Thoracic aorta (tissue), 2 donors: ENCODE data around the gene SMIM24. TPM values are rescaled to one million over a fixed set of nuclear protein-coding genes. Genes with fewer than 3 reads are reported as not detected.

Experiments
- ATAC-seq: fragments of 150-250 bp; one replicate; pipeline ENCODE4 v1.8.0; 2017; ENCODE audit warnings: low read depth; ENCODE audit not compliant: insufficient number of reproducible peaks, low FRiP score
- DNase-seq: peaks from one replicate; pipeline ENCODE4 v3.0.0-alpha.2; 2020; ENCODE audit warnings: low spot score
- H3K27ac ChIP-seq, 2 donors: fragments of 200-600 bp; sonication (generic); 1 replicate in 1 of 2; 2 replicates in 1 of 2; pipeline ENCODE4 v1.5.1; 2016; ENCODE audit warnings: mild to moderate bottlenecking in 2 of 2, moderate library complexity in 2 of 2
- H3K27me3 ChIP-seq: fragments of 200-600 bp; sonication (generic); replicated peaks from 2 replicates; pipeline ENCODE4 v1.6.0; 2016; ENCODE audit warnings: mild to moderate bottlenecking; ENCODE audit not compliant: insufficient read depth
- H3K36me3 ChIP-seq: fragments of 200-600 bp; sonication (generic); one replicate; pipeline ENCODE4 v1.5.1; 2016
- H3K4me1 ChIP-seq, 2 donors: fragments of 200-600 bp; sonication (generic); 1 replicate in 1 of 2; 2 replicates in 1 of 2; pipeline versions ENCODE4 v1.5.1 to v1.6.0; 2016; ENCODE audit warnings: low read depth in 2 of 2, mild to moderate bottlenecking in 1 of 2; ENCODE audit not compliant: control insufficient read depth in 1 of 2
- H3K4me3 ChIP-seq: fragments of 200-600 bp; sonication (generic); 2 replicates; pipeline ENCODE4 v1.5.1; 2016; ENCODE audit warnings: mild to moderate bottlenecking
- H3K9me3 ChIP-seq: fragments of 200-600 bp; sonication (generic); 2 replicates; pipeline ENCODE4 v1.5.1; 2016
- CTCF ChIP-seq: fragments of 200-600 bp; sonication (generic); IDR thresholded peaks from one replicate; pipeline ENCODE4 v1.5.1; 2019; ENCODE audit warnings: antibody characterized with exemption
- total RNA-seq, 2 donors: library from RNA; depleted of rRNA; stranded (reverse); fragments of >200 nt; gene quantifications; one replicate each; pipeline versions ENCODE4 v1.1.0 to v1.2.3, GENCODE V29; 2016

Gene SMIM24
- total RNA-seq, 2 donors from 2014 or later, result not detected

- H3K4me1 ChIP-seq, result peaks cover 0 to 8% of the 10 kb centered on the region in 2 donors
- no peak overlapping the region for H3K27ac ChIP-seq
- no peak for TF ChIP-seq CTCF
- no peak overlapping the region for H3K4me3 ChIP-seq
- DNase-seq (no peak), ATAC-seq (no peak)
- H3K36me3 ChIP-seq, result peaks cover 16% of the 10 kb centered on the region
- H3K9me3 ChIP-seq, result no peaks in the 10 kb centered on the region
- no peaks in the 10 kb centered on the region for H3K27me3 ChIP-seq
These were observed 38.3 kb upstream of the SMIM24 start for GRCh38 chr19:3518659-3519058.

GRCh38 chr19:3518255-3518654 lies 37.9 kb upstream of the SMIM24 start:
- Histone ChIP-seq H3K4me1 (peaks cover 0 to 8% of the 10 kb centered on the region in 2 donors), H3K4me3 (no peak overlapping the region), H3K27me3 (no peaks in the 10 kb centered on the region), H3K36me3 (peaks cover 12% of the 10 kb centered on the region), H3K27ac (no peak overlapping the region), H3K9me3 (no peaks in the 10 kb centered on the region)
- ATAC-seq (no peak), DNase-seq (no peak)
- TF ChIP-seq CTCF, result no peak

GRCh38 chr19:3517638-3518037 lies 37.3 kb upstream of the SMIM24 start:
- Histone ChIP-seq H3K9me3 (no peaks in the 10 kb centered on the region), H3K4me3 (no peak overlapping the region), H3K27ac (no peak overlapping the region), H3K4me1 (peaks cover 0 to 10% of the 10 kb centered on the region in 2 donors), H3K36me3 (peaks cover 6% of the 10 kb centered on the region), H3K27me3 (no peaks in the 10 kb centered on the region)
- no peak for TF ChIP-seq CTCF
- DNase-seq (no peak), ATAC-seq (no peak)

GRCh38 chr19:3516675-3517207 lies 36.4 kb upstream of the SMIM24 start:
- Histone ChIP-seq H3K4me3 (no peak overlapping the region), H3K36me3 (peaks cover 4% of the 10 kb centered on the region), H3K9me3 (no peaks in the 10 kb centered on the region), H3K27me3 (no peaks in the 10 kb centered on the region), H3K4me1 (peaks cover 0 to 19% of the 10 kb centered on the region in 2 donors), H3K27ac (no peak overlapping the region)
- ATAC-seq, result no peak
- no peak for TF ChIP-seq CTCF
- no peak for DNase-seq

DNA sequence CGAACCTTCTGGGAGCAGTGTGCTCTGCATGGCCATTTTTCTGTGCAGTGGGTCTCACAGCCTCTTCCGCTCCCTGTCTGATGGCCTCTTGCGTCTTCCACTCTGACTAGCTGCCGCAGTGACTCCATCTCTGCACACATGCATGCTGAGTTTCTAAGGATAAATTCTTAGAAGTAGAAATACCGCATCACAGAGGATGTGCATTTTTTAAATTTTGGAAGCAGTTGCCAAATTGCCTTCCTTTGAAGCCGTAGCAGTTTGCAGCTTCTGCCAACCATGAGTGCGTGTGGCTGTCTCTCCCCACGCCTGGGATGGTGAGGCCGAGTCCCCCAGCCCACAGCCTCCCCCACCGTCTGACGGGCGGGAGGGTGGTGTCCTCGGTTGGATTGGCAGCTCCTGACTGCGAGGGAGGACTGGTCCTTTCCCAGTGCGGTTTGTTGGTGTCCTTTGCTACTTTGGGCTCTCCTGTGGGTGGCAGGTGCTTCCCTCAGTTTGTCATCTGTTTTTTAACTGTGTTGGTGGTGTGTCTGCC lies 35.6 kb upstream of the SMIM24 start:
- ATAC-seq (no peak), DNase-seq (no peak)
- no peak overlapping the region for H3K4me3 ChIP-seq
- TF ChIP-seq CTCF, result no peak
- H3K27ac ChIP-seq, result no peak overlapping the region
- no peaks in the 10 kb centered on the region for H3K9me3 ChIP-seq
- peaks cover 4% of the 10 kb centered on the region for H3K36me3 ChIP-seq
- H3K4me1 ChIP-seq, result peaks cover 0 to 23% of the 10 kb centered on the region in 2 donors
- no peaks in the 10 kb centered on the region for H3K27me3 ChIP-seq
